ENCODE data around the gene LRRC8D. TPM values are rescaled to one million over a fixed set of nuclear protein-coding genes. Genes with fewer than 3 reads are reported as not detected.

LRRC8D gene
- total RNA-seq, 1 experiment from 2014 or later = 43.3 TPM

DNA sequence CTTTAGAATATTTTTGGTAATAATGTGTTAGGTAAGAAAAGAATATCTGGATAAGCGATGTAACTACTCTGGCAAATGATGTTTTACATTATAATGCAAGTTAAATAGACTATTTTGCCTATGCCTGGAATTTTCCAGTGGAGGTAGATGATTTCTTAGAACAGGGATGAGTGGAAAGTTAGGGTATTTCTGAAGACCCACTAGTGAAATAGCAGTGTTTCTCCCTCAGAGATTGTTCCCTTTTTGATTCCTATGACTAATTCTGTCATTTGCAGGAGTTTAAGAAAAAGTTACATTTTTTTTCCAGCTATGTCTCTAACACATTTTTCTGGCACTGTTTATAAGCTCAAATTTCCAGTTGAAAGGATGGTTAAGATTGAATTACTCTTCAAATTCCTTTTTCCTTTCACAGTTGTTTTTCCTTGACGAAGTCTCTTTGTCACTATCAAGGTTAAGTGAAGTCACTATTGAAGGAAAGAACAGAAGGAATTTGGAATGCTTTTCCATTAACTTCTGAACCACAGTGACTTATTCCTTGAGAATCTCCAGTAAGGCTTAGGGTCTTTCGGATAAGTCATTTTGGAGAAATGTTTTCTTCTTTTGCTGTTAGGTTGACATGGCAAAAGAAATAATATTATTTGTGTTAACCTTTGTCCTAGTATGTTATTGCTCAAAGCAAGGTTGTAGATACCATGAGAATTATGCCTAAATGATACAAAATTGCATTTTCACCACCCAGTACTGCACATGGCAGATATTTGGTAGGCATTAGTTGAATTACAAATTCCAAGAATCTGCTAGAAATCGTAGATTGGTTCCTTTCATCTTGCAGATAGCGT is 131.2 kb downstream of the LRRC8D start:
- DNase-seq (ENCODE audit: low read depth, low spot score) = no peak
- no peaks in the 10 kb centered on the region for H3K27me3 ChIP-seq (ENCODE audit: control insufficient read depth, insufficient read depth, low read length)
- no peak for ATAC-seq
- TF ChIP-seq TCF7L2 (IDR thresholded peaks at IDR 0.05; ENCODE audit: low read depth, low read length) (no peak), SIN3A (IDR thresholded peaks at IDR 0.05; ENCODE audit: borderline replicate concordance, insufficient read depth, low read depth, low read length) (no peak), POLR2AphosphoS5 (IDR thresholded peaks at IDR 0.05; ENCODE audit: low read depth, low read length) (no peak)
- TF ChIP-seq, protein P1, sequence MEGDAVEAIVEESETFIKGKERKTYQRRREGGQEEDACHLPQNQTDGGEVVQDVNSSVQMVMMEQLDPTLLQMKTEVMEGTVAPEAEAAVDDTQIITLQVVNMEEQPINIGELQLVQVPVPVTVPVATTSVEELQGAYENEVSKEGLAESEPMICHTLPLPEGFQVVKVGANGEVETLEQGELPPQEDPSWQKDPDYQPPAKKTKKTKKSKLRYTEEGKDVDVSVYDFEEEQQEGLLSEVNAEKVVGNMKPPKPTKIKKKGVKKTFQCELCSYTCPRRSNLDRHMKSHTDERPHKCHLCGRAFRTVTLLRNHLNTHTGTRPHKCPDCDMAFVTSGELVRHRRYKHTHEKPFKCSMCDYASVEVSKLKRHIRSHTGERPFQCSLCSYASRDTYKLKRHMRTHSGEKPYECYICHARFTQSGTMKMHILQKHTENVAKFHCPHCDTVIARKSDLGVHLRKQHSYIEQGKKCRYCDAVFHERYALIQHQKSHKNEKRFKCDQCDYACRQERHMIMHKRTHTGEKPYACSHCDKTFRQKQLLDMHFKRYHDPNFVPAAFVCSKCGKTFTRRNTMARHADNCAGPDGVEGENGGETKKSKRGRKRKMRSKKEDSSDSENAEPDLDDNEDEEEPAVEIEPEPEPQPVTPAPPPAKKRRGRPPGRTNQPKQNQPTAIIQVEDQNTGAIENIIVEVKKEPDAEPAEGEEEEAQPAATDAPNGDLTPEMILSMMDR (IDR thresholded peaks at IDR 0.05) = no peak
- TF ChIP-seq, protein P2, sequence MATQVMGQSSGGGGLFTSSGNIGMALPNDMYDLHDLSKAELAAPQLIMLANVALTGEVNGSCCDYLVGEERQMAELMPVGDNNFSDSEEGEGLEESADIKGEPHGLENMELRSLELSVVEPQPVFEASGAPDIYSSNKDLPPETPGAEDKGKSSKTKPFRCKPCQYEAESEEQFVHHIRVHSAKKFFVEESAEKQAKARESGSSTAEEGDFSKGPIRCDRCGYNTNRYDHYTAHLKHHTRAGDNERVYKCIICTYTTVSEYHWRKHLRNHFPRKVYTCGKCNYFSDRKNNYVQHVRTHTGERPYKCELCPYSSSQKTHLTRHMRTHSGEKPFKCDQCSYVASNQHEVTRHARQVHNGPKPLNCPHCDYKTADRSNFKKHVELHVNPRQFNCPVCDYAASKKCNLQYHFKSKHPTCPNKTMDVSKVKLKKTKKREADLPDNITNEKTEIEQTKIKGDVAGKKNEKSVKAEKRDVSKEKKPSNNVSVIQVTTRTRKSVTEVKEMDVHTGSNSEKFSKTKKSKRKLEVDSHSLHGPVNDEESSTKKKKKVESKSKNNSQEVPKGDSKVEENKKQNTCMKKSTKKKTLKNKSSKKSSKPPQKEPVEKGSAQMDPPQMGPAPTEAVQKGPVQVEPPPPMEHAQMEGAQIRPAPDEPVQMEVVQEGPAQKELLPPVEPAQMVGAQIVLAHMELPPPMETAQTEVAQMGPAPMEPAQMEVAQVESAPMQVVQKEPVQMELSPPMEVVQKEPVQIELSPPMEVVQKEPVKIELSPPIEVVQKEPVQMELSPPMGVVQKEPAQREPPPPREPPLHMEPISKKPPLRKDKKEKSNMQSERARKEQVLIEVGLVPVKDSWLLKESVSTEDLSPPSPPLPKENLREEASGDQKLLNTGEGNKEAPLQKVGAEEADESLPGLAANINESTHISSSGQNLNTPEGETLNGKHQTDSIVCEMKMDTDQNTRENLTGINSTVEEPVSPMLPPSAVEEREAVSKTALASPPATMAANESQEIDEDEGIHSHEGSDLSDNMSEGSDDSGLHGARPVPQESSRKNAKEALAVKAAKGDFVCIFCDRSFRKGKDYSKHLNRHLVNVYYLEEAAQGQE (IDR thresholded peaks at IDR 0.05; ENCODE audit: insufficient read depth in 1 of 2, low read depth in 2 of 2, low read length in 1 of 2) = no peak
- no peaks in the 10 kb centered on the region for H3K4me1 ChIP-seq (ENCODE audit: control insufficient read depth, insufficient read depth, low read length)
- ChIA-PET POLR2A (no interaction called here), CTCF (no interaction called here)
- no peaks in the 10 kb centered on the region for H3K9me3 ChIP-seq (ENCODE audit: control insufficient read depth, insufficient read depth, low read depth, low read length)
- H3K36me3 ChIP-seq (ENCODE audit: control insufficient read depth, insufficient read depth, low read length) = no peaks in the 10 kb centered on the region
- no TSS peak for BruUV-seq (replicated peaks)
- H3K4me3 ChIP-seq (ENCODE audit: low read depth in 2 of 2, low read length in 2 of 2) = no peak overlapping the region
- in situ Hi-C loops (cut with HindIII; ENCODE audit: low pct_unique_long_range_greater_than_20kb, low sequenced_read_pairs) = no loop called here
- intact Hi-C loops (cut with micrococcal nuclease; ENCODE audit: unreplicated experiment) = loop anchor here (2.0 kb wide), 1 partner anchor 13 kb away; no protein-coding TSS in a partner anchor
- H3K27ac ChIP-seq (ENCODE audit: low read length) = no peak overlapping the region

DNA sequence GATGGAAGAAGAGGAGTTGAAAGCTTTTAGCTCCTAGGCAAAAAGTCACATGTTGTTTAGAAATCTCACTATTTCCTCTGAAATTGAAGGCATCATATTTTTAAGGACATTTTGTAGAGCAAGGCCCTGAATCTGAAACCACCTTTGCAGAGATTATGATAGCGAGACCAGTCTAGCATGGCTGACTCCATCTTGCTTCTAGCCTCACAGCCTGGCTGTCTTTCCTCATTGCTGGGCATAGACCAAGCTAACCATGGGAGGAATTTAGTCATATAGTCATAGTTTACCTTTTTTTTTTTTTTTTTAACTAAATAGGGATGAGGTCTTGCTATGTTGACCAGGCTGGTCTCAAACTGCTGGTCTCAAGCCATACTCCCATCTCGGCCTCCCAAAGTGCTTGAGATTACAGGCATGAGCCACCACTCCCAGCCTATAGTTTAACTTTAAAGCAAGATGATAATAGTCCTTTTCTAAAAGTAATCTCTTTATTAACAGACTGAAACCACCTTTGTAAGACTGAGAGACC is 131.8 kb downstream of the LRRC8D start:
- Histone ChIP-seq H3K27me3 (ENCODE audit: control insufficient read depth, insufficient read depth, low read length) (no peaks in the 10 kb centered on the region), H3K4me1 (ENCODE audit: control insufficient read depth, insufficient read depth, low read length) (no peaks in the 10 kb centered on the region), H3K36me3 (ENCODE audit: control insufficient read depth, insufficient read depth, low read length) (no peaks in the 10 kb centered on the region), H3K27ac (ENCODE audit: low read length) (no peak overlapping the region), H3K4me3 (ENCODE audit: low read depth in 2 of 2, low read length in 2 of 2) (no peak overlapping the region), H3K9me3 (ENCODE audit: control insufficient read depth, insufficient read depth, low read depth, low read length) (no peaks in the 10 kb centered on the region)
- POLR2A ChIA-PET = no interaction called here
- CTCF ChIA-PET = no interaction called here
- in situ Hi-C loops (cut with HindIII; ENCODE audit: low pct_unique_long_range_greater_than_20kb, low sequenced_read_pairs) (no loop called here), intact Hi-C loops (cut with micrococcal nuclease; ENCODE audit: unreplicated experiment) (no loop called here)
- no peak for ATAC-seq
- no peak for DNase-seq (ENCODE audit: low read depth, low spot score)
- TF ChIP-seq, protein P2 (IDR thresholded peaks at IDR 0.05; ENCODE audit: insufficient read depth in 1 of 2, low read depth in 2 of 2, low read length in 1 of 2) = no peak
- TF ChIP-seq POLR2AphosphoS5 (IDR thresholded peaks at IDR 0.05; ENCODE audit: low read depth, low read length) (no peak), SIN3A (IDR thresholded peaks at IDR 0.05; ENCODE audit: borderline replicate concordance, insufficient read depth, low read depth, low read length) (no peak), TCF7L2 (IDR thresholded peaks at IDR 0.05; ENCODE audit: low read depth, low read length) (no peak)
- TF ChIP-seq, protein P1 (IDR thresholded peaks at IDR 0.05) = no peak
- BruUV-seq (replicated peaks) = no TSS peak

Measured in Panc1 (cell line).